Activated T-helper 1 cell treated with Interleukin-2 at 50 U/mL for 16 hours (primary cell): ENCODE results near the gene TRABD2B.

Experiments
- DNase-seq: peaks from one replicate; pipeline ENCODE4 v3.0.0-alpha.2; 2020; ENCODE audit warnings: low read depth

Gene TRABD2B

DNA sequence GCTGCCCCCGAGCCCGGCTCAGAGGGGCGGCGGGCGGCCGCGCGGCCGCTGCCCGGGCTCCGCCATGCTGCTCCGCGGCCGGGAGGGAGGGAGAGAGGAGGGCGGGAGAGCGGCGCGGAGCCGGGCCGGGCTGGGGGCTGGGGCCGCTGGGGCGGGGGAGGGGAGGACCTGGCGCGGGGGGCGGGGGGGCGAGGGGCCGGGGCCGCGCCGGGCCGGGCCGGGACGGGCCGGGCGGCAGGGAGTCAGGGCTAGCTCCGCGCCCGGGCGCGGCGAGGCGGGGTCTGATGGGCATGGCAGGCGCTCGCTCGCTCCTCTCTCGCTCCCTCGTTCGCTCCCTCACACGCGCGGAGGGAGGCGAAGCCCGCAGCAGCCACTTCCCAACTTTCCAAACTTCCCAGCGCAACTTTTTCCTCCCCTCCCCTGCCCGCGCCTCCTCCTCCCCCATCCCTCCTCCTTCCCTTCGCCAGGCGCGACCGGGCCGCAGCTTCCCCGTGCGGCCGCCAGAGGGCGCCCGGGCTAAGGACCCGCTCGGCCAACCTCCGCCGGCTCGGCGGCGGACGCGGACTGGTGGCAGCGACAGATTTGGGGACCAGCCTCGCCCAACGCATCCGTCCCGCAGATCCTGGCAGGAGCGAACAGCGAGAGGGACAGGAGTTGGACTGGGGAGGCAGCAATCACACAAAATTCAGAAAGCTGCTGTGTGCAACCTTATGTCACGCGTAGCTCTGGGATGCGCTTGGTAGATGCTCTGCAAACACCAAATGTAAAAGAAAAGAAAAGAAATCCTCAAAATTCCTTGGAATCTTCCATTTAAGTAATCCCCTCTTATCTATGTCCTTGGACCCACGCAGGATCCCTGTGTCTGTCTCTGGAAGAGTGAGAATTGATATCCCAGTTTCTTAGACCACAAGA, at the start of gene TRABD2B:
TRABD2B (minus strand) TSS at position 97 of the 912 bp plus-strand sequence.
- DNase-seq, result peak; percentile 46

DNA sequence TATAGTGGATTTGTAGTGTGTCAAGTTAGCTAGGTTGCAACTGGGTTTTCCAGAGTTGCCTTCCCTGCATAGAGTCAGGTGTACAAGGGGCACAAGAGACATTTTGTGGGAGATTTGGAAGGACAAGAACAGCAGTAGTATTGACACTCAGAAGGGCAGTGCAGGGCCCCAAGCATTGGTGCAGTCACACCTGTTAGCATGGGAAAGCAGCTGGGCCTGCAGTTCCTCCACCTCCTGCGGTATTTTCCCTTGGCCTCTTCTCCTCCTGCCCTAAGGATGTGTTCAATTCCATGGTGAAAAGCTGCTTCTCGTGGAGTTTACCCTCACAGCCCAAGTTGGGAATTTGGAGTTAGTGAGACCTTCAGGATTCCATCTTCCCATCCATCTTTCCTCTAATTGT, 47.1 kb upstream of the TRABD2B start:
- DNase-seq, result no peak

DNA sequence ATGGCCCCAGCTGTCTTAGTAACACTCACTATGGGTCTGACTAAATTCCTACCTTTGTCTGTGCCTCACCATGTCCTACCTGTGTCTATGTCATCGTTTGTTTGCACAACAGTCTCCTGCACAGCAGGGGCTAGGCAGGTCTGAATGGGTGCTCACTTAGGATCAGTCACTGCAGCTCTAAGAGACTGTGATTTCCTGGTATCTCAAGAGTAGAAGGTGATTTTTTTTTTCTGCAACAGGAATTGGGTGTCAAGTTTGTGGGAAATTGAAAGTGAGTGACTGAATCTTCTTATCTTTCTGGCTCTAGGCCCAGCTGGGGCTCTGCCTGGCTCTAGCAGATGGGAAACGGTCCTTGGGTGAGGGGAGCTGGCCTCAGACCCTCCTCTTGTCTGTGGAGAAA, 46.4 kb upstream of the TRABD2B start:
- DNase-seq, result no peak

DNA sequence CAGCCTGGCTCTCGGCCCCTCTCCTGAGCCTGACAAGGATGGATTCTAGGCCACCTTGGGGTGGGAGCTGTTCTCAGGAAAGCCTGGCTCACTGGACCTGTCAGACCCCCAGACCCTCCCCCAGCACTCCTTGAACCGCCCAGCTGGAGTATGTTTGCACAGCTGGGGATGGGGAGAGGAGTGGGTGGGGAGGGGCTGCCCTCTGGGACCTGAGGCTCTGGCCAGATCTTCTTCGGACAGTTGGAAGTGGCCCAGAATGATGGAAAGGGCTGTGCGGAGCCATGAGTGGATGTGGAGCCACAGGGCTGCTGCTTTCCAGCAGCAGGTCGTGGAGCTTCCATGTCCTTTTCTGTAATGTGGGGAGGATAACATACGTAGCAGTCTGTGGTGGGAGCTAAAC, 43.0 kb upstream of the TRABD2B start:
- no peak for DNase-seq

DNA sequence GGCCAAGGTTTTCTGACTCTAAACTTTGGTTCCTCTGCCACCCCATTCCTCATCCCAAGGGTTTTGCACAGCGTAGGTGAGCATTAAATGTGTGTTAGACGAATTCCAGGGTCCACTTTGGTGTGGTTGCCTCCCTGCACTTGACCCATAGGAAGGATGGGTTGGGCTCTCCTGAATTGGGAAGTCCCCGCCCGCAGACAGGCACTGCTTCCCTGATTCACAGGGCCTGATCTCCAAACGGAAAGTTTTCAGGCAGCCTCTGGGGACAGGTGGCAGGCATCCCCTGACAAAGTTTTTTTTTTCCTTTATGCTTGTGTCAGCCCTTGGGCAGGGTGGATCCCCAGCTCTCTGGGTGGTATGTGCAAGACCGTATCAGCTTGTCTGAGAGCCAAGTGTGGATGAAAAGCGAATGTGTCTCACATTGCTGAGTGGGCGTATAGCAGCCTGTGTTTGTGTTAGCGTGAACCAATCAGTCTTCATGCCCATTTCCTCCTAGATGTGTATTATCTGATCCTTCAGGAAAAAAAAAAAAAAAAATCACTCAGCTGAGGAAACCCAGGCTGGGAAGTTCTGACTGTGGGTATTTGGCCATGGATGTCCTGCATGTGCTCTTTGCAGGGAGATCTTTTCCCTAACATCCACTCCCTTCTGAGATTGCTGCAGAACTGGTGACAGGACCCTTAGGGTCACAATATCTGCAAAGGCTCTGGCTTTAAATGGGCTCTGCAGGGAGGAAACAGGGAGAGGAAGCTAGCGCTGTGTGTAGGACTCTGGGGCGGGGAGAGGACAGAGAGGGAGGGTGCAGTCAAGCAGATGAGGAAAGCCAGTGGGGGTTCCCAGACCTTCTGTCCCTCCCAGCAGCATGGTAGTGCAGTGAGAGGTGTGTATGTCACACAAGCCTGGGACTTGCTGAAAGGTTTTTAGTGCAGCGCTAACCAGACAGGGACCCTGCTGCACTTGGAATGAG, 42.2 kb upstream of the TRABD2B start:
- no peak for DNase-seq

DNA sequence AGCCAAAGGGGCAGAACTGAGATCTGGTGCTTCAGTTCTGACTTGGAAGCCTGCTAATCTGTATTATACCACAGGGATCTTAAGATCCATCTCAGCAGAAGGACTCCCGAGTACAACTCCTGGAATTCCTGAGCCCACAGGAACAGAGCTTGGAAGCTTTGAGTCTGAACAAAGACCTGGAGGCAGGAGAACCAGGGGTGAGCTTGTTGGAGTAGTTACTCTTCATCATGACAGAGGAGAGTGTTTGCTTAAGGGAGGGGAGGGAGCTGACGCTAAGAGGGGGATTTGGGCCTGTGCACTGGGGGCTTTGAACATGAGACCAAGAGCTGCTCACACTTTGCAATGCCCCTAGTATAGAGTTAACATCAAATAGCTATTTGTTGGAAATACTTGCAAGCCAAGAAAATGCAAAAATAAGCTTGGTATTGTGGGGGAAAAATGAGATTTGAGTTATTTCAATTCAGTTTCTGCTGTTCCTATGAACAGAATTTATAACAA, 41.1 kb upstream of the TRABD2B start:
- DNase-seq, result no peak

DNA sequence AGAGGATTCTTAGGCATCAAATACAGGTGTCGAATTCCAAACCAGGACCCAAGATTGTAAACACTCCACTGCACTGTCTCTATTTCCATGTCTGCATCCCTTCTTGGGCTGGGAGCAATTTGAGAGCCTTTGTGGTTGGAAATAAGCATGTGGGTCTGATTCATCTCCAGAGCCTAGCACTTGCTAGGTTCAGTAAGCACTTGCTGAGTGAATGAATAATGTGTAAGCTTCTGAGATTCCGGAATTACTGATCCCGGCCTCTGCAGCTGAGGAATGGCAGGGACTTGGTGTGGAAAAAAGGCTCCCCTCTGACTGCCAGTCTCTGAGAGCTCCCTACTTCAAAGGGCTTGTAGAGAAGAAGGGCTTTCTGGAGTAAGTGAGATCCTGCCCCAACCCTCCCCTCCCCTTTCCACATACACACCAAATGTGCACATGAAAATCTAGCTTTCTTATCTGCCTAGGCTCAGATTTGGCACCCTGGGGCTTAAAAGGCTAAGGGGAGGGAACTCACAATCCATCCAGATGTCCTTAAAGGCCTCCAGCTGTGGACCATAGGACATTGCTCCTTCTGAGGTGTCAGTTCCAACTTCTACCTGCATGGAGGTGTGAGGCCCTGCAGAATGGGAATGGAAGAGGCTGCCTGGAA, 39.6 kb upstream of the TRABD2B start:
- DNase-seq, result no peak

DNA sequence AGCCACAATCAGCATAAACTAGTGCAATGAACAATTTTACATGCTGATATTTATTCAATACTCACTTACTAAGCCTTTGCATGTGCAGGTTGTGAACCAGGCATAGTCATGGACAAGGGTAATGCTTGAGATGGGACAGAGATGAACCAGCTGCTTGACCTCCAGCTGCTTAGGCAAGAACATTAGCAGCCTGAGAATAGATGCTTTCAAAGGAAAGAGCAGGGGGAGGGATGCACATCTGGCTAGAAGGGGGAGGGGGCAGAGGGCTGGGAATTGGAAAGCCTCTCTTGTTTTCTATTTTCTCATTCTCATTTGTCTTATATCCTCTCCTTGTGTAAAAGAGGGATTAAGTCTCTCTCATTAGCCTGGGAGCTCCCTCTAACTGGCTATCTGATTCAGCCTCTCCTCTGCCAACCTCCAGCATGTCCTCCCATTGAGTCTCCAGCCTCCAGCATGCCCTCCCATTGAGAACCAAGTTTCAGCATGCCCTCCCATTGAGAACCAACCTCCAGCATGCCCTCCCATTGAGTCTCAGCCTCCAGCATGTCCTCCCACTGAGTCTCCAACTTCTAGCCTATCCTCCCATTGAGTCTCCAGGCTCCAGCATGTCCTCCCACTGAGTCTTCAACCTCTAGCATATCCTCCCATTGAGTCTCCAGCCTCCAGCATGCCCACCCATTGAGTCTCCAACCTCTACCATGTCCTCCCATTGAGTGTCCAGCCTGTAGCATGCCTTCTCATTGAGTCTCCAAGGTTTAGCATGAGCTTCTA, 38.4 kb upstream of the TRABD2B start:
- no peak for DNase-seq

DNA sequence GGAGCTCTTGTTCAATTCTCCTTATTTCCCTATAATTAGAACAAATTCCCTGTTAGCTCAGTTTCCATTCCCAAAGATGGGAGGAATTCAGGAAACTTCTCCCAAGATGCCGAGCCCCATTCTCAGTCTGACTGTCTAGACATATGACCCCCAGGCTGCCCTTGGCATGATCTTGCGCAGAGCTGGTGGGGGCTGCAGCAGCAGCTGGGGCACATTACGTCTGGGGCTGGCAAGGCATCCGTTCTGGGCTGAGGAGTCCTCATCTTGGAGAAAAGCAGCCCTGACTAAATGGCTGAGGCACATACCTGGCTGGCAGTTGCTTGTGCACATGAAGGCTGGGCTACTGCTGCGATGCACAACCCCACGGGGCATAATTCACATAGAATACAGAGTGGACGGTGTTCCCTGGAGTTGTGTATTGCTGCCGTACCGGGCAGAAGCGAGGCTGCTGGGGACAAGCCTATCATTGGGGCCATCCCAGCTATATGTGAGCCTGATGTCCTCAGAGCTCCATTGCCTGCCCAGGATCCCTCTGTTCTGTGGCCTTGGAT, 36.4 kb upstream of the TRABD2B start:
- no peak for DNase-seq

DNA sequence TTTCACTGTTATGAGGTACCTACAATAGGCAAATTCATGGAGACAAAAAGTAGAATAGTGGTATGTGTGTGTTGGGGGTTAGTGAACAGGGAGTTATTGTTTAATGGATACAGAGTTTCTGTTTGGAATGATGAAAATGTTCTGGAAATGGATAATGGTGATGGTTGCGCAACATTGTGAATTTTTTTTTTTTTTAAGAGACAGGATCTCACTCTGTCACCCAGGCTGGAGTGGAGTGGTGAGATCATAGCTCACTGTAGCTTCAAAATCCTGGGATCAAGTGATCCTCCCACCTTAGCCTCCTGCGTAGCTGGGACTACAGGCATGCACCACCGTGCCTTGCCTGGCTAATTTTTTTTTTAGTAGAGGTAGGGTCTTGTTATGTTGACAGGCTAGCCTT, 34.5 kb upstream of the TRABD2B start:
- no peak for DNase-seq

DNA sequence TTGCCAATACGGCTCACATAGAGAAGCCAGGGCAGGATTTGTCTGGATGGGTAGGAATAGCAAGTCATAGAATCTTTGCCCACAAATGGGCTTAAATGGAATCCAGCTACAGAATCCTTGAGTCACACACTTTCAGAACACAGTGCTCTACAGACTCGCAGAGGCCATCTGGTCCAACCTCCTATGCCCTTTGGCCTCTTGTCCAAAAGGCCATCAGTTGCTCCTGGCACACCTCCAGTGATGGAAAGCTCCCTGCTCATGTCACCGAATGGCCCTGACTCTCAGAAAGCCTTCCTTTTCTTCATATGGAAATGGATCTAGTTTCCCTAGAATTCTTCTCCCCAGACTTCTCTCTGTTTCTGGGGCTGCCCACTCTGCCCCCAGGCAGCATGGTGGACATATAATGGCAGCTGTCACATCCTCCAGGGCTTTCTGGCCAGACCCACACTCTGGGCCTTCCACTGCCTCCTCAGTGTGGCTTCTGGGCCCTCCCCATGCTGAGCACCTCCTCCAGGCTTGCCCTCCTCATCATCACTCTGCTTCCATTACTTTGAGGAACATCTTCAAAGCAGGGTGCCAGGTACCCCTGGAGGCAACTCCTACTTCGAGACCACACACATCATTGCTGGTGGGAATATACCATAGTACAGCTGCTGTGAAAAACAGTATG, 33.6 kb upstream of the TRABD2B start:
- DNase-seq, result no peak

DNA sequence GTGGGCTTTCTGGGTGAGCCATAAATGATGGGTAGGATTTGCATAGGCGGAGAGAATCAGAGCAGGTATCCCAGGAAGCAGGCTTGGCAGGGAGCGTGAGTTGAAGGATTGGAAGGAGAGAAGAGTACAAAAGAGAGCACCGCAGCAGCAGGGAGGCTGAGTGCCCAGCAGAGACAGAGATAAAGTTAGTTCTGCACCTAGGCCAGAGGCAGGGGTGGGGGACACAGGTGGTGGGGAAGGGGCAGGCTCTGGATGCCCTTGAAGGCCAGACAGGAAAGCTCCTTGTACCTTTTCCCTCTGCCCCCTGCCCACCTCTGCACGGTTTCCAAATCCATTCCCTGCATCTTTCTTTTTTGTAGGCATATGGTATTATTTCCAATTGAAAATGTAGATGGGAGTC, 33.0 kb upstream of the TRABD2B start:
- DNase-seq, result no peak

DNA sequence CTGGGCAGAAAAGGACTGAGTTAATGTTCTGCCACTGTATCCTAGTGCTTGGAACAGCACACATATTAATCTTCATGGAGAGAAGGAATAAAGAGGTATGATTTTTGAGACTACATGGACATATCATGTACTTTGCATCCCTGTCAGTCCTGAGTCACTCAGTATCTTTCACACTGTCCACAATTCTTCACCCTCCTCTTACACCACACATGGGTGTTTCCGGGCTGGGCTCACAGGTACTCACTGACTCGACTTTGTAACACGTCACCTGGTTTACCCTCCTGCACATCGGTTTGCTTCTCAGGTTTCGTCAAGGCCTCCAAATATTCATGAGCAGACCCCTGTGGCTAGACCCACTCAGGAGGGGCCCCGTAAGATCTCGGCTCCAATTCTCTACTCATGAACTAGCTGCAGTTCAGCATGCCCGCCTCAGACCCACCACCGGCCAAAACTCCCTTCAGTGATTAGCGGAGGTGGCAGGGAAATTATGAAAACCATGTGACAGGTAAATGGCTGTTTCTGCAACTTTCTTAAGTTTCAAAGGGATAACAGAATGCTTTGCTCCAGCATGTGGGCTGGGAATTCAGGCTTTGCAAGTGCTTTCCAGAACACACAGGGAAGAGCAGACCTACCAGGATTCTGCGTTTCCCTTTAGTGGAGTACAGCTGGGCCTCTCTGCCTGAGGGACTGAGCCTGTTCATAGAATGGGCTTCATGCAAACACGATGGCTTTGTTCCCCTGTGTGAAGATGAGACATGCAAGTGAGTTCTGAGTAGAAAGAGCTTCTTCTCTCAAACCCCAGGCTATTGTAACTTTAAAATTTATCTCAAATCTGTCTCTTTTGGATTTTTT, 31.3 kb upstream of the TRABD2B start:
- no peak for DNase-seq

DNA sequence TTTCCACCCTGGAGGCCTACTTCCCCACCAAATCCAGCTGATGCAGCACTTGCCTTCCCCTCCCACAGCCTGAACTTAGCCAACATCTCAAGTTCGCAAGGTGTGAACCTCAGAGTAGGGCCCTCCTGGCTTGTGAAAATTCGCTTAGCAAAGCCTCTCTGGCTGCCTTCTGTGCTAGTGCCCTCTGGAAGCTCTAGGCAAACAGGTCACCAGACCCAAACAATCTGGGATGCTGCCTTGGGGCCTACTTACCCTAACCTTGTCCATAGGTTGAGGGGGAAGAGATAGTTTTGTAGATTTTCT, 30.3 kb upstream of the TRABD2B start:
- DNase-seq, result no peak

DNA sequence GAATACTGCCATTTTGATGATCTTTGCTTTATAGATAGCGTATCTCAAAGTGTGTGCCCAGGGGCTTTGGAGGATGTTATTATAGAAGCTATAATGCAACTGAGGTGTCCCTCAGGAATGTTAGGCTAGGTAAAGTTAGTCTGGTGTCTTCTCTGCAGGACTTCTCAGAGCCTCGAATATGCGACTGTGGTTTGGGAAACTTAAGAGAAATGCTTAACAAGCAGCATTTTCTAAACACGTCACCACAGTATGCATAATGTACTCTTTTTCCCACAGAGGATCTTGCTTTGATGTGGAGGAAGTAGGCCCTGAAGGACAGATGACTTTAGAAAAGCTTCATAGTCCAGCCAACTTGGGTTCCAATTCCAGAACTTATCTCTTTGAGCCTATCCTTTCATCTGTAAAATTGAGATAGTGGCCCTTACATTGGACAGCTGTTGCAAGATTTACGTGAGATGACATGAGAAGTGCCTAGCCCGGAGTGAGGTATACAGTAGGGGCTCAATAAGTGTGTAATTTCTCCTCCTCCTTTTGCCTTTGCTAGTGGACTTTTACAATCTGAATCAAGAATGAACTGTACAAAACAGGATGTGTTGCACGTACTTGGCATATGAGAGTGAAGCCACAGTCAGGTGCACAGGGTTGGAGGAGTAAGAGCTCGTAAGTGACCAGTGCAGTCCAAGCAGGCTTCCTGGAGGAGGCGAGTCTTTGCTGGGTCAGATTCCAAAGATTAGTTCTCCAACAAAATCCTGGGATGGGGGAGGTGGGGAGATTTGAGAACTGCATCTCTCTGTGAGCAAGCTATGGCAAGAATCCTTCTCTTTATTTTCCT, 29.7 kb upstream of the TRABD2B start:
- no peak for DNase-seq

DNA sequence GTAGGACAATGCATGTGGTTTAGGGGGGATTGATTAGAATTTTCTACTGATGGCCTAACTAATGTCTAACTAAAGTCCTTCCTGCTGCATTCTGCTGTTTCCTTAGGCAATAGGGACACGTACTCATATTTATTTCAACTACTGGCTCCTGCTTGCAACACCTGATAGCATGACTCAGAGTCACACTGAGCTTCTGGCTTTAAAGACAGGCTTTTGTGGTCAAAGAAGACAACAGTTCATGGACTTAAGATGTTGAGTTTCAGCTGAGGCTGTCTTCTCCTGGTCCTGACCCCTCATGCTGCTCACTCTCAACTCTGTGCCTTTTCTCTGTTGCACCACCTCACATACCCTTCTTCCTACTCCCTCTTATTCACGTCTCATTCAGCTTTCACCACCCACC, 29.1 kb upstream of the TRABD2B start:
- DNase-seq, result no peak

DNA sequence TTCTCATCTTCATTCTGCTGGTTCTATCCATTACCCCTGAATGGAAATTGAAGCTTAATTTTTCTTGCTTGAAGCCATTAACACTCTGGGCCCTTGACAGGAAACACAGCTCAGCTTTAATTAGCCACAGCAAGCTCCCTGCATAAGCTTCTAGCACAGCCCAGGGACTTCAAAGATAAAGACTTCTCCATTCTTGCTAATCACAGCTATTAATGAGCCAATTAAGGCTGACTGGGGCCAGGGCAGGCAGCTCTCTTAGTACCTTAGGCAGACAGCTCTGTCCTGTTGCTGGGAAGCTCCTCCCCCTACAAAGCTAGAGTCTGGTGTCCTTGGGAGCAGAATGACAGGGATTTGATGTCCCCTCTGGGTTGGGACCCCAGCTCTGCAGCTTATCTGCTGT, 27.9 kb upstream of the TRABD2B start:
- no peak for DNase-seq

DNA sequence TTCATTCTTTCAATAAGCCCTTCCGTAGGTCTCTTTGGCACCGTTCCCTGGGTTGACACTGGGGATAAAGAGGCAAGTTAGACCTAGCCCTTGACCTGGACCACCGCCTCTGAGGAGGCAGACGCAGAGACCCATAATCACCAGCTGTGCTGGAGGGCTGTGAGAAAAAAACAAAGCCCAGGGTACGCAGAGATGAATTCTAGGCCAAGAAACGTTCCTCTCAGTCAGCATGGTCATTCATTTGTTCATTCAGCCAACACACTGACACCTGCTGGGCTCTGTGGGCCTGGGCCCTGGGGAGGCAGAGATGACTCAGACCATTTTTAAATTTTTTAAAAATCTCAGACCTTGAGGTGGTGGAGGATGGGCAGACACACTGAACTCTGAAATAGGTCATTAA, 26.3 kb upstream of the TRABD2B start:
- no peak for DNase-seq

DNA sequence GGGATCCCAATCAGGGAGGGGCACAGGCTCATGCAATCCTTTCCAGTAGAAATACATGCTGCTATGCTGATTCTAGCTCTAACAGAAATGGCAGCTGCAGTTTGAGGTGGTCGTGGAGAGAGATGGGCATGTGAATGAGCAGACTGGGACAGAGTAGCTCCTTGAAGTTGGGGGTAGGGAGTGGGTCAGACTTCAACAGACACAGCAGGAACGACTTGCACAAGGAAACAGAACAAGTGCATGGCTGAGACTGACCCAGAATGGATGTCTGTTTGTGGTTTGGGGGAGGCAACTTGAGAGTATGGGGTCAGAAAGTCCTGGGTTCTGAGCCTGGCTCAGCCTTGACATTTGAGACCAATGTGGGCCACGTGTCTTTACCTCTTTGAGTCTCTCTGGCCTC, 25.1 kb upstream of the TRABD2B start:
- DNase-seq, result no peak
